ENCODE results near the gene KIF3C. TPM values are rescaled to one million over a fixed set of nuclear protein-coding genes. Genes with fewer than 3 reads are reported as not detected.
"Not testable (repeated sequence)": the region's sequence is repeated elsewhere in the genome, so short reads cannot be mapped to it uniquely, and the experiment has no call there.

The KIF3C gene
- total and polyA plus RNA-seq, 12 donors, result 2.8 to 22.8 (median 9.8) TPM

DNA sequence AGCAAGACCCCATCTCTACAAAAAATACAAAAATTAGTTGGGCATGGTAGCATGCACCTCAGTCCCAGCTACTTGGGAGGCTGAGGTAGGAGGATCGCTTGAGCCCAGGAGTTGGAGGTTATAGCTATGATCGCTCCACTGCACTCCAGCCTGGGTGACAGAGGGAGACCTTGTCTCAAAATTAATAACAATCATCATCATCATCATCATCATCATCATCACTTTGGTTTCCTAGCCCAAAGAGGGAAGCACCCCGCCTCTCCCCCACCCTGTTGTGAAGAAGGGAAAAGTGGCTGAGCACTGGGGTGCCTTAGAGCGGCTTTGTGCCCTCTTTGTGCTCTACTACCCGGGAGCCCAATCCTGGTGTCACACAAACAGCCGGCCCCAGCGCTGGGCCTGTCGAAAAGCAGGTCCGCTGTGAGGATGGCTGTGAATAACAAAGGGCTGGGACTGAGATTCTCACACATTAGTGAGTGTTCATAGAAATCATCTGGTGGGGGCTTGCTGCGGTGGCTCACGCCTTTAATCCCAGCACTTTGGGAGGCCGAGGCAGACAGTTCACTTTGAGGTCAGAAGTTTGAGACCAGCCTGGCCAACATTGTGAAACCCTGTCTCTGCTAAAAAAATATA lies 61.4 kb downstream of the KIF3C start:
- H3K4me3 ChIP-seq, result no peak overlapping the region
- no peak for DNase-seq
- WGBS, 4 donors, result 78 to 88% (median 85%) methylated on average over 12 of the region's 12 CpGs
- H3K36me3 ChIP-seq (replicated peaks in 1 of 2), result no peaks in the 10 kb centered on the region
- intact Hi-C loops (cut with DNase I), result no loop called here
- no peak overlapping the region for H3K27ac ChIP-seq
- no peaks in the 10 kb centered on the region for H3K27me3 ChIP-seq
- H3K4me1 ChIP-seq (replicated peaks in 1 of 2), result no peaks in the 10 kb centered on the region
- TF ChIP-seq POLR2A (IDR thresholded peaks at IDR 0.05), result no peak
- TF ChIP-seq, protein P1, sequence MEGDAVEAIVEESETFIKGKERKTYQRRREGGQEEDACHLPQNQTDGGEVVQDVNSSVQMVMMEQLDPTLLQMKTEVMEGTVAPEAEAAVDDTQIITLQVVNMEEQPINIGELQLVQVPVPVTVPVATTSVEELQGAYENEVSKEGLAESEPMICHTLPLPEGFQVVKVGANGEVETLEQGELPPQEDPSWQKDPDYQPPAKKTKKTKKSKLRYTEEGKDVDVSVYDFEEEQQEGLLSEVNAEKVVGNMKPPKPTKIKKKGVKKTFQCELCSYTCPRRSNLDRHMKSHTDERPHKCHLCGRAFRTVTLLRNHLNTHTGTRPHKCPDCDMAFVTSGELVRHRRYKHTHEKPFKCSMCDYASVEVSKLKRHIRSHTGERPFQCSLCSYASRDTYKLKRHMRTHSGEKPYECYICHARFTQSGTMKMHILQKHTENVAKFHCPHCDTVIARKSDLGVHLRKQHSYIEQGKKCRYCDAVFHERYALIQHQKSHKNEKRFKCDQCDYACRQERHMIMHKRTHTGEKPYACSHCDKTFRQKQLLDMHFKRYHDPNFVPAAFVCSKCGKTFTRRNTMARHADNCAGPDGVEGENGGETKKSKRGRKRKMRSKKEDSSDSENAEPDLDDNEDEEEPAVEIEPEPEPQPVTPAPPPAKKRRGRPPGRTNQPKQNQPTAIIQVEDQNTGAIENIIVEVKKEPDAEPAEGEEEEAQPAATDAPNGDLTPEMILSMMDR (IDR thresholded peaks at IDR 0.05), result no peak
- H3K9me3 ChIP-seq (replicated peaks in 1 of 3), result no peaks in the 10 kb centered on the region

DNA sequence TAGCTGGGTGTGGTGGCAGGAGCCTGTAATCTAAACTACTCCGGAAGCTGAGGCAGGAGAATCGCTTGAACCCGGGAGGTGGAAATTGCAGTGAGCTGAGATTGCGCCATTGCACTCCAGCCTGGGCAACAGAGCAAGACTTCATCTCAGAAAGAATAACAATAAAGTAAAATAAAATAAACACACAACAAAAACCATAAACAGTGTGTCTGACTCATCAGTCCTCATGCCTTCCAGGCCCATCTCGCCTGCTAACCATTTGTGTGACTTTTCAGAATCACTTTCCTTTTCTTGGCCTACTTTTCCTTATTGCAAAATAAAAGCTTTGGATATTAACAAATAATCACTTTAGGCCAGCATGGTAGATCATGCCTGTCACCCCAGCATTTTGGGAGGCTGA lies 62.0 kb downstream of the KIF3C start:
- 79 to 90% (median 84%) methylated on average over 5 of the region's 5 CpGs for WGBS, 4 donors

DNA sequence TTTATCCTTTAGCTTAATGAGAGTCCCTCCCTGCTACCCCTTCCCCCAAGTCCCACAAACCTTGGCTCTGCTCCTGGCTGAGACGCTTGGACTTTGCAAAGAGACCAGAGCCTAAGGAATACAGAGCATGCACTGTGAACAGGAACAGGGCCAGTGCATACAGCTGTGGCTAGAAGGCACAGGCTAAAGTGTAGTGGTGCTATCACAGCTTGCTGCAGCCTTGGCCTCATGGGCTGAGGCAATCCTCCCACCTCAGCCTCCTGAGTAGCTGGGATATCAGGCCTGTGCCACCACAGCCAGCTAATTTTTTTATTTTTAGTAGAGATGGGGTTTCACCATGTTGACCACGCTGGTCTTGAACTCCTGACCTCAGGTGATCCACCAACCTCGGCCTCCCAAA lies 64.5 kb downstream of the KIF3C start:
- Histone ChIP-seq H3K27me3 (no peaks in the 10 kb centered on the region), H3K27ac (no peak overlapping the region), H3K4me1 (replicated peaks in 1 of 2) (no peaks in the 10 kb centered on the region), H3K36me3 (replicated peaks in 1 of 2) (no peaks in the 10 kb centered on the region), H3K9me3 (replicated peaks in 1 of 3) (no peaks in the 10 kb centered on the region), H3K4me3 (no peak overlapping the region)
- intact Hi-C loops (cut with DNase I), result no loop called here
- DNase-seq, result no peak
- TF ChIP-seq POLR2A (IDR thresholded peaks at IDR 0.05), result no peak
- TF ChIP-seq, protein P1 (IDR thresholded peaks at IDR 0.05), result no peak
- WGBS, 4 donors, result 81 to 91% (median 88%) methylated on average over 3 of the region's 3 CpGs

More for the DNA sequence above, 62.0 kb downstream of the KIF3C start:
- H3K27ac ChIP-seq, result no peak overlapping the region
- intact Hi-C loops (cut with DNase I), result no loop called here
- TF ChIP-seq POLR2A (IDR thresholded peaks at IDR 0.05), result no peak
- TF ChIP-seq, protein P1 (IDR thresholded peaks at IDR 0.05), result no peak
- no peaks in the 10 kb centered on the region for H3K27me3 ChIP-seq
- no peaks in the 10 kb centered on the region for H3K4me1 ChIP-seq (replicated peaks in 1 of 2)
- H3K4me3 ChIP-seq, result no peak overlapping the region
- no peaks in the 10 kb centered on the region for H3K36me3 ChIP-seq (replicated peaks in 1 of 2)
- no peaks in the 10 kb centered on the region for H3K9me3 ChIP-seq (replicated peaks in 1 of 3)
- DNase-seq, result no peak

DNA sequence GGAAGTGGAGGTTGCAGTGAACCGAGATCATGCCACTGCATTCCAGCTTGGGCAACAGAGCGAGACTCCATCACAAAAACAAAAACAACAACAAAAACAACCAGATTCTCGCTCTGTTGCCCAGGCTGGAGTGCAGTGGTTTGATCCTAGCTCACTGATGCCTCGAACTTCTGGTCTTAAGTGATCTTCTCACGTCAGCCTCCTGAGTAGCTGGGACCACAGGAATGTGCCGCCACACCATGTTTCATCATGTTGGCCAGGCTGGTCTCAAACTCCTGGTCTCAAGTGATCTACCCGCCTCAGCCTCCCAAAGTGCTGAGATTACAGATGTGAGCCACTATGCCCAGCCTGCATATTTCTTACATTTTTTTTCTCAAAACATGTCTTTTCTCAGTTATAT lies 64.9 kb downstream of the KIF3C start:
- H3K27ac ChIP-seq; H3K27me3 ChIP-seq; H3K4me1 ChIP-seq (replicated peaks in 1 of 2); intact Hi-C loops (cut with DNase I); H3K9me3 ChIP-seq (replicated peaks in 1 of 3); H3K4me3 ChIP-seq; DNase-seq; H3K36me3 ChIP-seq (replicated peaks in 1 of 2): not testable (repeated sequence)
- 80 to 90% (median 85%) methylated on average over 7 of the region's 7 CpGs for WGBS, 4 donors

DNA sequence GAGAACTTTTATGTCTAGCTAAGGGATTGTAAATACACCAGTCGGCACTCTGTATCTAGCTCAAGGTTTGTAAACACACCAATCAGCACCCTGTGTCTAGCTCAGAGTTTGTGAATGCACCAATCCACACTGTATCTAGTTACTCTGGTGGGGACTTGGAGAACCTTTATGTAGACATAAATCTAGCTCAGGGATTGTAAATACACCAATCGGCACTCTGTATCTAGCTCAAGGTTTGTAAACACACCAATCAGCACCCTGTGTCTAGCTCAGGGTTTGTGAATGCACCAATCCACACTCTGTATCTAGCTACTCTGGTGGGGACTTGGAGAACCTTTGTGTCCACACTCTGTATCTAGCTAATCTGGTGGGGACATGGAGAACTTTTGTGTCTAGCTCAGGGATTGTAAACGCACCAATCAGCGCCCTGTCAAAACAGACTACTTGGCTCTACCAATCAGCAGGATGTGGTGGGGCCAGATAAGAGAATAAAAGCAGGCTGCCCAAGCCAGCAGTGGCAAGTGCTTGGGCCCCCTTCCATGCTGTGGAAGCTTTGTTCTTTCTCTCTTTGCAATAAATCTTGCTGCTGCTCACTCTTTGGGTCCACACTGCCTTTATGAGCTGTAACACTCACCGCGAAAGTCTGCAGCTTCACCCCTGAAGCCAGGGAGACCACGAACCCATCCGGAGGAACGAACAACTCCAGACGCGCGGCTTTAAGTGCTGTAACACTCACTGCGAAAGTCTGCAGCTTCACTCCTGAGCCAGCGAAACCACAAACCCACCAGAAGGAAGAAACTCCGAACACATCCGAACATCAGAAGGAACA lies 66.1 kb downstream of the KIF3C start:
- H3K4me3 ChIP-seq; H3K27ac ChIP-seq; H3K36me3 ChIP-seq (replicated peaks in 1 of 2); intact Hi-C loops (cut with DNase I); H3K27me3 ChIP-seq; H3K4me1 ChIP-seq (replicated peaks in 1 of 2); H3K9me3 ChIP-seq (replicated peaks in 1 of 3); DNase-seq: not testable (repeated sequence)
- 60 to 80% (median 76%) methylated on average over 14 to 16 of the region's 16 CpGs for WGBS, 4 donors

DNA sequence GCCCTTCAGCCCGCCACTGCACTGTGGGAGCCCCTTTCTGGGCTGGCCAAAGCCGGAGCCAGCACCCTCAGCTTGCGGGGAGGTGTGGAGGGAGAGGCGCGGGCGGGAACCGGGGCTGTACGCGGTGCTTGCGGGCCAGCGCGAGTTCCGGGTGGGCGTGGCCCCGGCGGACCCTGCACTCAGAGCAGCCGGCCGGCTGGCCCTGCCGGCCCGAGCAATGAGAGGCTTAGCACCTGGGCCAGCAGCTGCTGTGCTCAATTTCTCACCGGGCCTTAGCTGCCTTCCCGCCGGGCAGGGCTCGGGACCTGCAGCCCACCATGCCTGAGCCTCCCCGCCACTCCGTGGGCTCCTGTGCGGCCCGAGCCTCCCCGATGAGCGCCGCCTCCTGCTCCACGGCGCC lies 66.9 kb downstream of the KIF3C start:
- H3K4me3 ChIP-seq; H3K27me3 ChIP-seq; H3K4me1 ChIP-seq (replicated peaks in 1 of 2); H3K36me3 ChIP-seq (replicated peaks in 1 of 2); H3K27ac ChIP-seq; H3K9me3 ChIP-seq (replicated peaks in 1 of 3); DNase-seq; intact Hi-C loops (cut with DNase I): not testable (repeated sequence)
- WGBS, 4 donors, result 57 to 97% (median 92%) methylated on average over 1 to 32 of the region's 33 CpGs

DNA sequence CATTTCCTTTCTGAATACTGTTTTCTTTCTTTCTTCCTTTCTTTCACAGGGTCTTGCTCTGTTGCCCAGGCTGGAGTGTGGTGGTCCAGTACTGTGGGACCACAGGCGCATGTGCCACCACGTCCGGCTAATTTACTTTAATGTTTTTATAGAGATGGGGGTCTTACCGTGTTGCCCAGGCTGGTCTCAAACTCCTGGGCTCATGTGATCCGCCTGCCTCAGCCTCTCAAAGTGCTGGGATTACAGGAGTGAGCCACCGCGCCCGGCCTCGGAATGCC lies 68.7 kb downstream of the KIF3C start:
- H3K27me3 ChIP-seq; H3K9me3 ChIP-seq (replicated peaks in 1 of 3); H3K36me3 ChIP-seq (replicated peaks in 1 of 2); H3K4me3 ChIP-seq; DNase-seq; intact Hi-C loops (cut with DNase I); H3K4me1 ChIP-seq (replicated peaks in 1 of 2); H3K27ac ChIP-seq: not testable (repeated sequence)
- 83 to 92% (median 88%) methylated on average over 9 of the region's 9 CpGs for WGBS, 4 donors

Measured in adrenal gland (tissue), 12 donors.